NT2/D1 (cell line): Measurements from ENCODE around the gene NAIF1.

Source experiments
- DNase-seq: peaks from one replicate; pipeline ENCODE4 v3.0.0-alpha.2; 2011; ENCODE audit warnings: low read depth, low spot score
- H3K27me3 ChIP-seq: 2 replicates; pipeline ENCODE4 v1.6.0; 2011; ENCODE audit warnings: mild to moderate bottlenecking; ENCODE audit not compliant: insufficient read length, insufficient read depth
- H3K36me3 ChIP-seq: 2 replicates; pipeline ENCODE4 v1.6.1; 2011; ENCODE audit warnings: mild to moderate bottlenecking, low read length, mixed read lengths; ENCODE audit not compliant: insufficient read depth, insufficient read length
- H3K4me1 ChIP-seq: 2 replicates; pipeline ENCODE4 v1.5.1; 2011; ENCODE audit not compliant: insufficient read depth, insufficient read length
- H3K4me3 ChIP-seq: 2 replicates; pipeline ENCODE4 v1.5.1; 2011; ENCODE audit warnings: low read depth; ENCODE audit not compliant: insufficient read length
- H3K9ac ChIP-seq: 2 replicates; pipeline ENCODE4 v1.6.0; 2011; ENCODE audit warnings: low read depth; ENCODE audit not compliant: insufficient read length
- H3K9me3 ChIP-seq: 2 replicates; pipeline ENCODE4 v1.5.1; 2011; ENCODE audit warnings: mild to moderate bottlenecking, low read length; ENCODE audit not compliant: insufficient read depth
- SUZ12 ChIP-seq: IDR thresholded peaks from 2 replicates; pipeline ENCODE4 v1.6.1; 2011; ENCODE audit not compliant: insufficient read length, insufficient read depth; ENCODE audit errors: extremely low read depth
- YY1 ChIP-seq: IDR thresholded peaks from 2 replicates; pipeline ENCODE4 v1.6.1; 2011; ENCODE audit not compliant: insufficient read length, insufficient read depth
- ZNF274 ChIP-seq: IDR thresholded peaks from 2 replicates; pipeline ENCODE4 v1.6.1; 2011; ENCODE audit warnings: mild to moderate bottlenecking, low read depth, low read length

The NAIF1 gene

DNA sequence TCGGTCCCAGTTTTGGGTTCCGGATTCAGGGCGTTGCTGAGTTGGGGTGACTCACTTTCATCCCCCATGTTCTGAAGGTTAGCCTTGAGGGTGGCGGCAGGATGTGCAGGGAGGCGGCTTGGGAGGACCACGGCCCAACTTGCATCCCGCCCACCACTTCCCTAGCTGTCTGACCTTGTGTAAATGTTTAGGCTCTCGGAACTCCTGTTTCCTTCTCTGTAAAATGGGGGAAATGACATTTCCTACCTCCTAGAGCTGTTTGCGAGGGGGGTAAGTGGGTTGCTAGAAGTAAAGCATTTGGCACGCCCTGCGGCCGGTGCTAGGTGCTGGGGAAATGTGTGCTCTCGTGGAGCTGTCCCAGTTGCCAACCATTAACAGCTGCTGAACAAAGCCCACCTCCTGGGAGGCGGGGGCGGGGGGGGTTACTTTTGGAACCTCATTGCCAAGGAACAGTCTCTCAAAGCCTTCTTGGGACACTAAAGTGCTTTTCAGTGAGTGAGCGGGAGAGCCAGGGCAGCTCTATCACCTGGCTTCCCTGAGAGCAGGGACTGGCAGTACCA lies 32.9 kb upstream of the NAIF1 start:
- peaks cover 28% of the 10 kb centered on the region for H3K4me1 ChIP-seq
- DNase-seq = no peak
- H3K27me3 ChIP-seq = no peaks in the 10 kb centered on the region
- TF ChIP-seq SUZ12 (no peak), YY1 (no peak), ZNF274 (no peak)
- H3K36me3 ChIP-seq = peaks cover 59% of the 10 kb centered on the region
- peak overlapping the region; percentile 43 for H3K9ac ChIP-seq
- no peak overlapping the region for H3K4me3 ChIP-seq
- no peaks in the 10 kb centered on the region for H3K9me3 ChIP-seq

DNA sequence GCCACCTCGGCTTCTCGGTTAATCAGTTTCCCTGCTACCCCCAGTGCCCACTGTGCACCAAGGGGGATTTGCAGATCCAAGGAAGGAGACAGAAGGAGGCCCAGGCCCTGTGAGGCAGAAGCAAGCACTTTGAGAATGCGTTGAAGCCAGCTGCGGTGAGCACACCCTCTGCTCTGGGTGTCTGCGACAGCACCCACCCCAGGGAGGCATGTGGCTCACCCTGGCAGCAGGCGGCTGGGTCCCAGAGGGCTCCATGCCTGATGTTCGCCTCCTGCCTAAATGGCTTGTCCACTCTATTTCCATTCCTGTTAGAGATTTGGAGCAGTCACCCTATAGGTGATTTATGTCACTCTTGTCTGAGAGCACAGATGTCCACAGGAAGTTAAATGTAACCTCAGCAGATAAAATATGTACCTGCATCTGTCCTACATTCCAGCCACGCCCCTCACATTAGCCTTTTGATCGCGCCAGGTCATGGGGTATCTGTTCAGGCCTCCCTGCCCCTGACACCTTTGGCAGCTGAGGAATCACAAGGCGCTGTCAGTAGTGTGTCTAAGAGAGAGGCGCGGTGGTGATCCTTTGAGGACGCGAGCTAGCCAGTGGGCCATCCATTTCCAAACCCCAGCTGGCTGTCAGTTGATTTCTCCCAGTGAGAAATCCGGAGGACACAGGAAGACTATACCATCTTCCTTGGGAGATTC lies 32.3 kb upstream of the NAIF1 start:
- Histone ChIP-seq H3K36me3 (peaks cover 62% of the 10 kb centered on the region), H3K4me3 (peak overlapping the region; percentile 73), H3K9me3 (no peaks in the 10 kb centered on the region), H3K27me3 (no peaks in the 10 kb centered on the region), H3K9ac (peak overlapping the region; percentile 87), H3K4me1 (peaks cover 28% of the 10 kb centered on the region)
- TF ChIP-seq YY1 = no peak
- no peak for TF ChIP-seq SUZ12
- TF ChIP-seq ZNF274 = no peak
- DNase-seq = no peak

GRCh38 chr9:128098297-128099230 lies 31.4 kb upstream of the NAIF1 start:
- Histone ChIP-seq H3K9me3 (no peaks in the 10 kb centered on the region), H3K4me1 (peaks cover 29% of the 10 kb centered on the region), H3K4me3 (peak overlapping the region; percentile 73), H3K9ac (peak overlapping the region; percentile 87), H3K36me3 (peaks cover 57% of the 10 kb centered on the region), H3K27me3 (no peaks in the 10 kb centered on the region)
- DNase-seq = peak; percentile 98
- TF ChIP-seq ZNF274 (no peak), SUZ12 (no peak), YY1 (no peak)

GRCh38 chr9:128097543-128098296 lies 30.6 kb upstream of the NAIF1 start:
- TF ChIP-seq SUZ12 (no peak), YY1 (no peak), ZNF274 (no peak)
- DNase-seq = no peak
- no peaks in the 10 kb centered on the region for H3K9me3 ChIP-seq
- peaks cover 29% of the 10 kb centered on the region for H3K4me1 ChIP-seq
- H3K4me3 ChIP-seq = no peak overlapping the region
- no peaks in the 10 kb centered on the region for H3K27me3 ChIP-seq
- H3K36me3 ChIP-seq = peaks cover 48% of the 10 kb centered on the region
- H3K9ac ChIP-seq = peak overlapping the region; percentile 68

GRCh38 chr9:128096616-128097536 lies 29.8 kb upstream of the NAIF1 start:
- DNase-seq = no peak
- Histone ChIP-seq H3K9me3 (no peaks in the 10 kb centered on the region), H3K4me3 (no peak overlapping the region), H3K9ac (no peak overlapping the region), H3K36me3 (peaks cover 46% of the 10 kb centered on the region), H3K4me1 (peaks cover 32% of the 10 kb centered on the region), H3K27me3 (no peaks in the 10 kb centered on the region)
- TF ChIP-seq SUZ12 (no peak), YY1 (no peak), ZNF274 (no peak)

DNA sequence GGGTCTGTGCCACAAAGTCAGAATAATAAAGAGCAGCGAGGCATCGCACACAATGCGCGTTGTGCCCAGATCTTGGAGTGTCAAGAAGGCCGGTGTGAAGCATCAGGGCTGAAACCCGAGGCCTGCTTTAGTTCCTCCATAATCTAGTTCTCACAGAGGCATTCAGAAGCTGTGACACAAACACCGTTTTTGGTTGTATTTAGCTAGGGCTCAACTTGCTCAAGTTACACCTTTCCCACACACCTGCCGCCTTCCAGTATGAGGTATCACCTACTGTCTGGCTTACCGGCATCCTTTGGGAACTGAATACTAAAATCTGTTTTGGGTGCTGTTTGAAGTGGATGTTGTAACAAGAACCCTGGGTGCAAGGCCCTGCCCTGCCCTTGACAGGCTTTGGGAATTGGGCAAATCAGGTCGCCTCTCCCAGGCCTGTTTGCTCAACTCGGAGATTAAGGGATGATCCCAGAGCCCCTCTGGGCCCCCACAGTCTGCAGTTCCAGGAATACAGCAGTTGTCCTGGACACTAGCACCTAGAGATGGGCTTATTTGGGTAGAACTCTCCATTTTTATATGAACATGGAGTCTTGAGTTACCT lies 27.9 kb upstream of the NAIF1 start:
- Histone ChIP-seq H3K9me3 (no peaks in the 10 kb centered on the region), H3K4me1 (peaks cover 21% of the 10 kb centered on the region), H3K4me3 (no peak overlapping the region), H3K9ac (no peak overlapping the region), H3K27me3 (no peaks in the 10 kb centered on the region), H3K36me3 (peaks cover 29% of the 10 kb centered on the region)
- no peak for DNase-seq
- TF ChIP-seq YY1 (no peak), SUZ12 (no peak), ZNF274 (no peak)
